ENCODE measurements around the gene CATSPERB. TPM values are rescaled to one million over a fixed set of nuclear protein-coding genes. Genes with fewer than 3 reads are reported as not detected.

Gene CATSPERB, protein sequence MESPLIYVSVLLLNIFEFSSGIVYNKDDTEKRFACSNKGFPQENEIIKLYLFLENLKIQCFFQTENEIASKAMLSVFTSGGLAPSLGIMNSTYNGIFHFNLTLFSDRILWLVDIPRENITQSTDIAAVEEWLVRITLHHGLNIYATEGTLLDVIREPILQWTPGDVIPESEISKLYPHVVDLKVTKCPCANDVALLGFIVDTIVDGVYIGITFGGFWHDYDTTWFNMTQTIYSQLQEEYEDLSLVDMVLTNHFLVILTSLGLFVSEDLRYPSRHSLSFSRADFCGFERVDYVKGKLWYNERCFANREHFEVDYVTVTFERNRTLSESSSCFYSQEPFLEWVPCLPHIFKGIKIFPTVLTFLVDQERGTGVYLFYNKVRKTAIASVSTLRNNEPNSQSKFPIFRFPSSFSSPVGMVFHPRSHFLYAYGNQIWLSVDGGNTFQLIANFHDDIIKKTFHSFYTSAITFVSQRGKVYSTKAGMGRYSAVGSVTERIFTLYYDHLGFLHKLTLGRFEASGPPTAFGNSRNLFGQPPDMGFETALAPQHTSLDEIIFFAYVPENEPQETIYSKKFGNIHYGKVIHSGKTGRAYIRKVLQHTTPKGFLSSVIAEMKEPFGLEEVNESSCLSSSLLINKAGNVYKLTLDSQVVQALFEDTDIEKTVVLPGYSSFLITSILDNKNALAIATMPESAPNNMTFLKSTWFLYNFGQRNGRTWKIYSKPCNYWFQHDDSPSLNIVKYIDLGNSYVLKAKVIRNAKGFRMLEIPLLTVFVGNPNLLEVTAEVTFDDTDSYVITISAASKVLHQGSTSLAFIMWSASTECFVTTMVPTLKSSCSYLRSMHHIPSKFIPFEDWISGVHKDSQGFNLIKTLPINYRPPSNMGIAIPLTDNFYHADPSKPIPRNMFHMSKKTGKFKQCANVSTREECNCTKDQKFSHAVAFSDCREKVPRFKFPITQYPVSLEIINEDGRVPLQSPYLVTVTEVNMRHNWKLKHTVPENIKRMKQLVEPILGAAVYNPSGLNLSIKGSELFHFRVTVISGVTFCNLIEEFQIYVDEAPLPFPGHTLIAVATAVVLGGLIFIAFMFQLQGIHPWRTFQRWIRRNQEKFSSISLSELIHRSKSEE
- 0.56 to 1.0 TPM (median 0.61 TPM) in 3 replicates for total RNA-seq

DNA sequence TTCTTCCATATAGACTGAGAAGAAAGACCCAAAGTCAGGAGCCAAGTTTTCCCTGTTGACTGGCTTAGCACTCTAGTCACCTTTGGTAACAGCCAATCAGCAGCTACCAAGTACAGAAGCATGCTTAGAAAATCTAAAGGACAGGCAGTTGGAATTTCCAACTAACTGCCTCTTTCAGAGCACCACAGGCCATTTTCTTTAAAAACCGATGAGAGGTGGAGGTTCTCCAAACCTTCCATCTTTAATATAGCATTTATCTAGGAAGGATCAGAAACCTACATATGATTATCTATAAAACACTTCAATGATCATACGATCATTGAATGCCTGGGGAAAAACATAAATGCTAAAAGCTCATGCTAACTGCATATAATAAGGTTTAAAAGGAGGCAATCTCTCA, at the start of gene CATSPERB:
Gene CATSPERB, minus strand, starts transcription at position 101 of the 400 bp plus-strand sequence. CDS start 2,607 bp downstream, outside the sequence.
- Mint-ChIP-seq H3K27ac (no peak within 1 kb of the TSS), H3K4me1 (peaks cover 8% of the 10 kb centered on the region), H3K9me3 (peaks cover 4% of the 10 kb centered on the region), H3K4me3 (no peak within 1 kb of the TSS), H3K36me3 (no peaks in the 10 kb centered on the region), H3K27me3 (ENCODE audit: low read depth) (no peaks in the 10 kb centered on the region)
- DNase-seq (ENCODE audit: low spot score in 2 of 2, unreplicated experiment in 2 of 2): no peak
- TF ChIP-seq, protein P1, sequence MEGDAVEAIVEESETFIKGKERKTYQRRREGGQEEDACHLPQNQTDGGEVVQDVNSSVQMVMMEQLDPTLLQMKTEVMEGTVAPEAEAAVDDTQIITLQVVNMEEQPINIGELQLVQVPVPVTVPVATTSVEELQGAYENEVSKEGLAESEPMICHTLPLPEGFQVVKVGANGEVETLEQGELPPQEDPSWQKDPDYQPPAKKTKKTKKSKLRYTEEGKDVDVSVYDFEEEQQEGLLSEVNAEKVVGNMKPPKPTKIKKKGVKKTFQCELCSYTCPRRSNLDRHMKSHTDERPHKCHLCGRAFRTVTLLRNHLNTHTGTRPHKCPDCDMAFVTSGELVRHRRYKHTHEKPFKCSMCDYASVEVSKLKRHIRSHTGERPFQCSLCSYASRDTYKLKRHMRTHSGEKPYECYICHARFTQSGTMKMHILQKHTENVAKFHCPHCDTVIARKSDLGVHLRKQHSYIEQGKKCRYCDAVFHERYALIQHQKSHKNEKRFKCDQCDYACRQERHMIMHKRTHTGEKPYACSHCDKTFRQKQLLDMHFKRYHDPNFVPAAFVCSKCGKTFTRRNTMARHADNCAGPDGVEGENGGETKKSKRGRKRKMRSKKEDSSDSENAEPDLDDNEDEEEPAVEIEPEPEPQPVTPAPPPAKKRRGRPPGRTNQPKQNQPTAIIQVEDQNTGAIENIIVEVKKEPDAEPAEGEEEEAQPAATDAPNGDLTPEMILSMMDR (IDR thresholded peaks at IDR 0.05; ENCODE audit: unreplicated experiment): no peak

DNA sequence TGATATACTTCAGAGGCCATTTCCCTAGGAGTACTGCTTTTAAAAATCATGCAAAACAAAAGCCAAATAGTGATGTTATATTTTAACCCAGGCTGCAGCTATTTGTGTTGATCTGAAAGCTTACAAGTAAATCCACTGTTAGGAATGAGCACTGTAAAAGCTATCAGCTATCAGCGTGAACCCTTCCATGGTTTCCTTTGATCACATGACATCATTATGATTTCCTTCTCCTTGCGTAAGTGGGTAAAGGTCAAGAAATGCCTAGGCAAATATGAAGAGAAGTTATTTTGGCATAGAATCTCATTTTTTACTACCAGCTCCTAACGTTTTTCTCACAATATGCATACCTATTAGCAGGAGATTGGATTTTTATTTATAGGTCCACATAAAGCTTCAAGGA, 48.6 kb upstream of the CATSPERB start:
- Mint-ChIP-seq H3K4me3 (no peak overlapping the region), H3K27me3 (ENCODE audit: low read depth) (no peaks in the 10 kb centered on the region), H3K36me3 (peaks cover 2% of the 10 kb centered on the region), H3K9me3 (no peaks in the 10 kb centered on the region), H3K4me1 (no peaks in the 10 kb centered on the region), H3K27ac (no peak overlapping the region)
- DNase-seq (ENCODE audit: low spot score in 2 of 2, unreplicated experiment in 2 of 2): no peak
- TF ChIP-seq, protein P1 (IDR thresholded peaks at IDR 0.05; ENCODE audit: unreplicated experiment): no peak

DNA sequence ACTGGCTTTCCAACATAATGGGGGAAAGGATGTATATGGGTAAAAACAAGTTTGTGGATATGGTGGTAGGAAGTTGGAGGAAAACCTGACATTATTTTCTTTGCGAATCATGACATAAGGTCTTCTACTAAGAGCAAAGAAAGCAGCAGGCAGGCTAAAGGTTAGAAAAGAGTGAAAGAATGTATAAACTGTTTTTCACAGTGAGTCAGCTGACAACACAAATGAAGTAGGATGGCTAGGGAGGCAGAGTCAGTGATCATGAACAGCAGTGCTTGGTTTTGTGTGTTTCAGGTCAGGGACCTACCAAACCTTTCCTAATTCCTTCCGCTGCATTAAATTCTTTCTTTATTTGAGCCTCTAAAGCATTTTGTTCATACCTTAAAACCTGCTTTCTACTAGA, 46.3 kb upstream of the CATSPERB start:
- H3K27me3 Mint-ChIP-seq (ENCODE audit: low read depth): no peaks in the 10 kb centered on the region
- H3K4me1 Mint-ChIP-seq: no peaks in the 10 kb centered on the region
- TF ChIP-seq, protein P1 (IDR thresholded peaks at IDR 0.05; ENCODE audit: unreplicated experiment): no peak
- no peak for DNase-seq (ENCODE audit: low spot score in 2 of 2, unreplicated experiment in 2 of 2)
- H3K9me3 Mint-ChIP-seq: no peaks in the 10 kb centered on the region
- no peak overlapping the region for H3K27ac Mint-ChIP-seq
- no peak overlapping the region for H3K4me3 Mint-ChIP-seq
- peaks cover 2% of the 10 kb centered on the region for H3K36me3 Mint-ChIP-seq

DNA sequence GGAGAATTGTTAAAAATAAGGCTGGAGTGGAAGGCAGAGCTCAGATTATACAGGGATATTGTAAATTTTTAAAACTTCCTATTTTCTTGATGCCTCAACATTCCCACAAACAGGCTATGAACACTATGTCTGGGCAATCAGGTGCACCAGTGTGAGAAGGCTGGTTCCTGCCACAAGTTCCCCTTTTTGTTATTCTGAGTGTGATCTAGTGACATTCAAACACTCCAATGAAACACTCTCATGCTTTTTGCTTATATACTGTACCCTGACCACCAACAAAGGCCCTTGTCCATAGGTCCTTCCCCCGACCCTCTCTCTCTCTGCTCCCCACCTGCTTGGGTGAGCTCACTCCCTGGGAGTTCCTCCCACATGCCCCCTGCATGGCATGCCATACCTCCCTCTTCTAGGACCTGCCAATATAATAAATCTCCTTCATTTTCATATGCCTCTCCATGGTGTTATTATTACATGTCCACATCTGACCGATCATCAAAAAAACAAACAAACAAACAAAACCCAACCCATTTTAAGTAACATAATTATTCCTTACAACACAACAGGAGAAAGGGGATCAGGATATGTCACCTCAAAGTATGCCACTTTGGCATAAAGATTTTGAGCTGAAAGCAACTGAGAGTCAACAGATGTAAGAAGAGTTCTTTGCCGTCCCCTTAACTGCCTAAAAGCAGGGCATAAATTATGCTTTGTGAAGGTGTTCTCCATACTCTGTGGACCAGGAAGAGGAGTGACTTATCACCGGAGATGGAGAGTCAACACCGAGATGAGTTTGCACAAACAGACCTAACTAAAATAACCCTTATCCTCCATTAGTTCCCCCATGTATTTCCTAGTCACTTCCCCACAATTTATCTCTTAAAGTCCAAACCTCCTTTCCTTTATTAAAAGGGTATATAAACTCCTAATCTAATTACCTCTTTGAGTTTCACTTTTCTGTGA, 42.5 kb upstream of the CATSPERB start:
- Mint-ChIP-seq H3K27me3 (ENCODE audit: low read depth) (no peaks in the 10 kb centered on the region), H3K4me1 (peaks cover 3% of the 10 kb centered on the region), H3K36me3 (peaks cover 2% of the 10 kb centered on the region), H3K4me3 (no peak overlapping the region), H3K9me3 (no peaks in the 10 kb centered on the region), H3K27ac (no peak overlapping the region)
- TF ChIP-seq, protein P1 (IDR thresholded peaks at IDR 0.05; ENCODE audit: unreplicated experiment): no peak
- DNase-seq (ENCODE audit: low spot score in 2 of 2, unreplicated experiment in 2 of 2): no peak

DNA sequence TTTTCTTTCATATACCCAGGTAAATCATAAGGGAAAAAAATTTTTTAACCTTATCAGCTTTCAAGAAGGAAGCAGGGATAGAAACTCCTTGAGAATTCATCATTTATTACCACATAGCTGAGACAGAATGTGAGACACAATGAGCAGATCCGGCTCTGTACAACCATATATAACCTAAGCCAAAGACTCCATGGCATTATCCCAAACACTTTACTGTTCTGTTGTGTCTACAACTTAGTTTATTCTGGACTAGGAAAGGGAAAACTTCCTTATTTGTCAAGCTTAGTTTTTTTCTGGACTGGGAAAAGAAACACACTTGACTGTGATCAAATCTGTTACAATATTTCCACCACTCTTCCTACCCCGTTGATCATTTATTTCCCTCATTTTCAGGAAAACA, 38.3 kb upstream of the CATSPERB start:
- TF ChIP-seq, protein P1 (IDR thresholded peaks at IDR 0.05; ENCODE audit: unreplicated experiment): no peak
- DNase-seq (ENCODE audit: low spot score in 2 of 2, unreplicated experiment in 2 of 2): no peak
- peaks cover 12% of the 10 kb centered on the region for H3K4me1 Mint-ChIP-seq

More for the DNA sequence above, 38.3 kb upstream of the CATSPERB start:
- no peaks in the 10 kb centered on the region for H3K36me3 Mint-ChIP-seq
- peaks cover under 1% of the 10 kb centered on the region for H3K9me3 Mint-ChIP-seq
- H3K27ac Mint-ChIP-seq: no peak overlapping the region
- H3K4me3 Mint-ChIP-seq: no peak overlapping the region
- H3K27me3 Mint-ChIP-seq (ENCODE audit: low read depth): no peaks in the 10 kb centered on the region

All from mesothelial cell of epicardium (in vitro differentiated cells).